GM19025 (cell line): ENCODE results near the gene GMEB2.

ENCODE experiments used
- ATAC-seq: cut with Tn5 transposase; IDR thresholded peaks from one replicate; pipeline ENCODE4 v1.9.1; 2021; ENCODE audit warnings: mild to moderate bottlenecking, low read depth, moderate library complexity; ENCODE audit not compliant: unreplicated experiment

The GMEB2 gene

GRCh38 chr20:63551068-63551467 lies 75.8 kb downstream of the GMEB2 start:
- ATAC-seq: no peak

DNA sequence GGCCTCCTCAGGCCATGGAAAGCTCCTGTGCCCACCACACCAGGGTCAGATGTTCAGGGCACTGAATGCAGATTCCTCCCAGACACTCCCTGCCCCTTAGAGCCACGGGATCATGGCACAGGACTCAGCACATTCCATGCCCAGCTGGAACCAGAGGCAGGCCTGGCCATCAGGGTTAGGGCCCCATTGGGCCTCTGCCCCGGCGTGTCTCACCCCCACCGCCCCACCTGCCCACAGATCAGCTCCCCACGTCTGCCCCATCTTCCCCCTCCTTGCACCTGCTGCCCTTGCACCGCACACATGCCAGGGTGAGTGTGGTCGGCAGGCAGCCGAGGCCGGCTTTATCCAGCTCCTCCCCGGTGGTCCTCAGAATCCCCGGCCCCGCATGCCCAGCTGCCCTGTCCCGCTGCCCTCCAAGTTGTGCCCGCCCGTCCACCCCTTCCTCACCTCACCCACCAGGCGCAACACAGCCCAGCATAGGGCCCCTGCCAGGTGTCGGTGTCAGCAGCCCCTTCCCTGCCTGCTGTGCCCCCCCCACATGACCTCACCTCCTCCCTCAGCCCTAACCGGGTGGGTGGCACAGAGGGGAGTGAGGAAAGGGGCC lies 77.1 kb downstream of the GMEB2 start:
- ATAC-seq: no peak

- ATAC-seq: no peak
Measured at GRCh38 chr20:63549019-63549418, 77.9 kb downstream of the GMEB2 start.

DNA sequence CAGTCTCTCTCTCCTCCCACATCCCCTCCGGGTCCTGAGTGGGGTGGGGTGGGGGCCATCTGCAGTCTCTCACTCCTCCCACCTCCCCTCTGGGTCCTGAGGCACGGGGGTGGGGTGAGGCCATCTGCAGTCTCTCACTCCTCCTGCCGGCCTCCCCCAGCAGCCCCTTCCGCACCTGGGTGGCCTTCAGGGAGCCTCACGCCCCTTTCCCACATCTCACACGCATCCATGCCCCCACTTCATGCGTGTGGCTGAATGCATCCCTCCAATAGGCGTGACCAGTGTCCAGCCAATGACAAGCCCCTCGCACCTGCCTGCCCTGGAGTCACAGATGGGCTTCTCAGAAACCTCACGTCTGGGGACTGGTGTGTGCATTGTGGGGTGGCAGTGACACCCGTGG lies 78.4 kb downstream of the GMEB2 start:
- ATAC-seq: no peak

DNA sequence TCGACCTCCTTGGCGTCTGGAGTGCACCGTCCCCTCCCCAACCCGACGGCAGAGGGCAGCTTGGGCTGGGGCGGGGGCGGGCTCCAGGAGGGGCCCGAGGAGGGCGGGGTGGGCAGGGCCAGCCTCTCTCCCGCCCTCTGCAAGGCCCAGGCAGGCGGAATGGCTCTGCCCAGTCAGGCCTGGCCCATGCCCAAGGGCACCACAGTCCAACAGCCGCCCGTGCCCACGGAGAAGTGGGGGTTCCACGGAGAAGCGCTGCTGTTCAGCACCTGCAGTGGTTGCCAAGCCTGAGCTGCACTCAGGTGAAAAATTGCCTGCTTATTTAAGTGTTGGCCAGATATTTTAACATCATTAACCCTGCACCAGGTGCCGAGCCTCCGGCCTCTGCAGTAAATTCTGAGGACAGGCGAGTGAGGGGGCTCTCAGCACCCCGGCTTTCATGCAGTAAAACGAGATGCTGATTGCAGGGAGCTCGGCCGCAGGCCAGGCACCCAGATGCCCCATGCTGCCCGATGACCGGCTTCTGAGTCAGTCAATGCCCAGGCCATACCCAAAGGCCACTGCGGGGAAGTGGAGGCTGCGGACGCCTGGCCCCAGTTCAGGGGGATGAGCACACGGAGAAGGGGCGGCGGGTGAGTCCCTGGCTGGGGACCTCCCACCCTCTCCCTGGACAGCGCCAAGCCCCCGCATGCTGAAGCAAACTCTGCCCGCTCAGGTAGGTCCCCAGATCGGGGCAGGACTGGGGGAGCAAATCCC lies 79.0 kb downstream of the GMEB2 start, which contains the start of gene SRMS:
SRMS (minus strand) TSS at position 25 of the 756 bp plus-strand sequence. CDS start 286 bp downstream, outside the sequence.
- ATAC-seq: no peak

- no peak for ATAC-seq
Measured at GRCh38 chr20:63546956-63547724, 79.8 kb downstream of the GMEB2 start.

DNA sequence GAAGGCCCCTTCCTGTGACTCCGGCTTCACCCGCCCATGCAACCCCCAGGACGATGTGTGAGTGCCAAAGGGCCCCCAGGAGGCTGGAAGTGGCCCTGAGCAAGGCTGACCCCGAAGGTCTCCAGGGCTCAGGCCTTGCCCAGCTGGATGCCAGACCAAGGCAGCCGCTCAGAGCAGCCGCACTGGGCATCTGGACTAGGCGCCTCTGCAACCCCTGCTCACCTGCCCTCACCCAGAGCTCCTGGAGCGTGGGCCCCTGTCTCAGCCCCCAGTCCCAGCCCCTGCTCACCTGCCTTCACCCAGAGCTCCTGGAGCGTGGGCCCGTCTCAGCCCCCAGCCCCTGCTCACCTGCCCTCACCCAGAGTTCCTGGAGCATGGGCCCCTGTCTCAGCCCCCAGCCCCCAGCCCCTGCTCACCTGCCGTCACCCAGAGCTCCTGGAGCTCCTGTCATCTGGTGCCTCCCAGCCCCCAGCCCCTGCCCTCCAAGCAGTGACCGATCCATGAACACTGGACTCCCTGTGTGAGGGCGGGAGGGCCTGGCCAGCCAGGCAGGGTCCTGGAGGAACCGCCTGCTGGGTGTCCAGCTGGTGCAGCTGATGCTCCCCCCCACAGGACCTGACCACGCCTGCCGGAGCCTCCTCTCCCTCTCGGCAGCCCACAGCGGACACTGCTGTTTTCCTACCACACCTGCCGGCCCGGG lies 80.5 kb downstream of the GMEB2 start:
- ATAC-seq: no peak

DNA sequence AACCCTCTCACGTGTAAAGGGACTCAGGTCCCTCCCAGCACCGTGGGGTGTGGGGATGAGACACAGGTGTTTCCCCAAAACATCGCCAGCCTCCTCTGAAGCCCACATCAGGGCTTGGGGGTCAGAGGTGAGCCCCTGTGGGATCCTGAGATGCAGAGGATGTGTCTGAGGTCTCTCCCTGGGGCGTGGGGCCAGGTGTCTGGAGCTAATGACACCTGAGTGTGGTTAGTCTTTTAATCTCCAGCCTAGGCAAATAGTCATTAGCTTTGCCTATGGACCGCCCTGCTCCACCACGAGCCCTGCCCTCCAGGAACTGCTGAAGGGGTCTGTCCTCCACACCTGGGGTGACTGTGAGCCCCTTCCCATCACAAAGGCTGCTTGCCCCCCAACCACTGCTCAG lies 81.1 kb downstream of the GMEB2 start:
- ATAC-seq: no peak

- ATAC-seq: no peak
Measured at GRCh38 chr20:63544958-63545516, 81.9 kb downstream of the GMEB2 start.

GRCh38 chr20:63544241-63544957 lies 82.5 kb downstream of the GMEB2 start:
- no peak for ATAC-seq

DNA sequence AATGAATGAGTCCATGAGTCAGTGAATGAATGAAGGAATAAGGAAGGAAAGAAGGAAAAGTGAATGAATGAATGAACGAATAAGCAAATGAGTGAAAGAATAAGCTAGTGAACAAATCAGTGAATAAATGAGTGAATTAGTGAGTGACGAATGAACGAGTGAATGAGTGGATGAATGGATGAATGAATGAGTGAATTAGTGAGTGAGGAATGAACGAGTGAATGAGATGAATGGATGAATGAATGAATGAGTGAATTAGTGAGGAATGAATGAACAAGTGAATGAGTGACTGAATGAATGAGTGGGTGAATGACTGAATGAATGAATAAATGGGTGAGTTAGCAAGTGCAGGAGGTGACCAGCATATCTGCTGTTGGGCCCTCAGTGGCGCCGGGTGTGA lies 83.2 kb downstream of the GMEB2 start:
- ATAC-seq: no peak

- no peak for ATAC-seq
Measured at GRCh38 chr20:63543131-63543530, 83.8 kb downstream of the GMEB2 start.

DNA sequence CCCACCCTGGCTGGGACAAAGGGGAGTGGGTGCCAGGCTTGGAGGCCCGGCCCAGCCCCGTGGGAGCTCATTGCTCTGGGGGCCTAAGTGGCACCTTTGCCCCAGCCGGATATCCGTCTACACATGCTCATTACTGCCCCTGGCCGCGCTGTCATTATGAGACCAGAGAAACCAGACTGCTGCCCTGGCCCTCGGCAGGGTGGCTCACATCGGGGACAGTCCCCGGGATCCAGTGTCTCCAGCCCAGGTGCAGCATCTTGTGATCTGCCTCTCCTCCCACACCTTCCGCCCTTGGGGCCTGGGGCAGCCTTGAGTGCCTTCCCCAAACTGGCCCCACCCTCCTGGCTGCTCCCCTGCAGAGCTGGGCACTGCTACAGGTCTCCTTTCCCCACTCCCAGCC lies 84.2 kb downstream of the GMEB2 start:
- no peak for ATAC-seq

DNA sequence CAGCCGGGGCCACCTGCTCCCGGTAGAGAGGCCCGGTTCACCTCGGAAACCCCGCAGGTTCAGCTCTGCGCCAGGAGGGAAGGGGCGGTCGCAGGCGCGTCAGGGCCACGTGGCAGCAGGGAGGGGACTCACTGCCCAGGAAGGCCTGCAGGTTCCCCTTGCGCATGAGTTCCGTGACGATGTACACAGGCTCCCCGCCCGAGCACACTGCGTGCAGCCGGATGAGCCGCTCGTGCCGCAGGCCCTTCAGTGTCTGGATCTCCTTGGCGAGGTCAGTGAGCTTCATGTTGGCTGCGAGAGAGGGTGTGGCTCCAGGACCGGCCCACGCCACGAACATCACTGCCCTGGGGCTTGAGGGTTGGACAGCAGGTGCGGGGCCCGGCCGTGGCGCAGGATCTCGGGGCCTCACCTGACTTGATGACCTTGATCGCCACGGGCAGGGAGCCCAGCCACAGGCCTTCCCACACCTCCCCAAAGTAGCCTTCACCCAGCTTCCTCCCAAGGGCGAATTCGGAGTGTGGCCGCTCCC lies 84.8 kb downstream of the GMEB2 start:
- no peak for ATAC-seq

DNA sequence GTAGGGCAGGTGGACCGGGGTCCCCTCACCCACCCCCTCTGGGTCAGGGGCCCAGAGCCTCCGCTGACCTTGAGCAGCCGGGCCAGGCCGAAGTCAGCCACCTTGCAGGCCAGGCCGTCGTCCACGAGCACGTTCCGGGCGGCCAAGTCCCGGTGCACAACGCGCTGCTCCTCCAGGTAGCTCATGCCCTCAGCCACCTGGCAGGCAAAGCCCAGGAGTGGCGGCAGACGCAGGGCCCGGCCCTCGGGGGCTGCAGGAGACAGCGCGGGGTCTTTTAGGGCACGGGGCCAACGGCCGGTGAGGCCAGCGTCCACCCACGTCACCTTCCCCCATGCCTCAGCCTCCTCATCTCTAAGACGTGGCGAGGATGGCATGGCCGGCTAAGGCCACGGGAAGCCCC lies 85.5 kb downstream of the GMEB2 start:
- ATAC-seq: no peak

GRCh38 chr20:63540417-63541186 lies 86.3 kb downstream of the GMEB2 start:
- ATAC-seq: no peak

GRCh38 chr20:63539441-63540370 lies 87.2 kb downstream of the GMEB2 start:
- no peak for ATAC-seq

DNA sequence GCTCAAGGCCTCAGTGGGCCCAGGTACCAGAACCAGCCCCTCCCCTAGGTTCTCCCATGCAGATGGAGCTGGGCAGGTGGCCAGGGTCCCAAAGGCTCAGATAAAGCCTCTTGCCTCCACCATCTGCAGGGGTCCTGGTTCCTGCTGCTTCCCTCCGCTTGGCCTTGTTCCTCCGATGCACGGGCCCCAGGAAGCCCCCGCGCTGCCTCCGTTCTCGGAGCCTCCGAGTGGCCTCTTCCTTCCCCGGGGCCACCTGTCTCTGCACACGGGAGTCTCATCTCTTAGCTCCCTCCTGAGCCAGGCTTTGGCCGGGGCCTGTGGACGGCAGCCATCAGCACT lies 87.8 kb downstream of the GMEB2 start:
- ATAC-seq: no peak
